ENCODE measurements around the gene SEMA3C.

The SEMA3C gene

GRCh38 chr7:80781146-80781545 is 137.7 kb downstream of the SEMA3C start:
- Histone ChIP-seq H3F3A (ENCODE audit: control insufficient read depth, insufficient read depth) (no peaks in the 10 kb centered on the region), H3K4me3 (ENCODE audit: low read length) (no peak overlapping the region), H3K4me1 (ENCODE audit: control insufficient read depth, low read length) (no peaks in the 10 kb centered on the region), H3K9me3 (ENCODE audit: control insufficient read depth, insufficient read depth, low read length) (no peaks in the 10 kb centered on the region), H3K36me3 (ENCODE audit: control insufficient read depth, low read length) (no peaks in the 10 kb centered on the region), H3K79me2 (ENCODE audit: control insufficient read depth, low read length) (no peaks in the 10 kb centered on the region), H4K20me1 (ENCODE audit: control insufficient read depth, insufficient read depth, low read depth, low read length) (no peaks in the 10 kb centered on the region), H3K4me2 (ENCODE audit: low read length) (no peak overlapping the region), H3K27me3 (ENCODE audit: control insufficient read depth, low read length) (no peaks in the 10 kb centered on the region), H3K27ac (ENCODE audit: low read depth, low read length) (no peak overlapping the region), H3K9me2 (replicated peaks; ENCODE audit: control insufficient read depth, low read length) (no peaks in the 10 kb centered on the region)
- no peak for TF ChIP-seq EZH2phosphoT487 (IDR thresholded peaks at IDR 0.05; ENCODE audit: borderline replicate concordance, low read length)
- no peak for TF ChIP-seq CTCF (IDR thresholded peaks at IDR 0.05; ENCODE audit: low read depth, low read length, poor library complexity, severe bottlenecking)

DNA sequence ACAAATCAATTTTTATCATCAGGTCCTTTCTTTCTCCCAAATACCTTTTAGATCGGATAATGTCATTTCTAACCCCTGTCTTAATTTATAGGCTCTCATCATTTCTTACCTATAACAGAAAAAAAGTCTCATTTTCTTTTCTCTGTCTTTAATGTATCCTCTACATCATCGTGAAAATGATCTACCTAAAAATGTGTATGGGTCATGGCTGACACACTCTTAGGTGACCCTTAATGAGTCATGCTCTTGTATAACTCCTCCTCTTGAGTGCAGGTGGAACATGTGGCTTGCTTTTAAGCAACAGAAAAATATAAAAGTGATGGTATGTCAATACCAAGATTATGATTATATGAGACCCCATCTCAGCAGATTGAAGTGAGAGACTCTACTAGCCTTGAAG is 139.4 kb downstream of the SEMA3C start:
- Histone ChIP-seq H3K9me3 (ENCODE audit: control insufficient read depth, insufficient read depth, low read length) (no peaks in the 10 kb centered on the region), H4K20me1 (ENCODE audit: control insufficient read depth, insufficient read depth, low read depth, low read length) (no peaks in the 10 kb centered on the region), H3K79me2 (ENCODE audit: control insufficient read depth, low read length) (no peaks in the 10 kb centered on the region), H3K4me2 (ENCODE audit: low read length) (no peak overlapping the region), H3K4me3 (ENCODE audit: low read length) (no peak overlapping the region), H3K36me3 (ENCODE audit: control insufficient read depth, low read length) (no peaks in the 10 kb centered on the region), H3K9me2 (replicated peaks; ENCODE audit: control insufficient read depth, low read length) (no peaks in the 10 kb centered on the region), H3K27me3 (ENCODE audit: control insufficient read depth, low read length) (no peaks in the 10 kb centered on the region), H3K27ac (ENCODE audit: low read depth, low read length) (no peak overlapping the region), H3K4me1 (ENCODE audit: control insufficient read depth, low read length) (no peaks in the 10 kb centered on the region), H3F3A (ENCODE audit: control insufficient read depth, insufficient read depth) (no peaks in the 10 kb centered on the region)
- TF ChIP-seq EZH2phosphoT487 (IDR thresholded peaks at IDR 0.05; ENCODE audit: borderline replicate concordance, low read length) (no peak), CTCF (IDR thresholded peaks at IDR 0.05; ENCODE audit: low read depth, low read length, poor library complexity, severe bottlenecking) (no peak)

DNA sequence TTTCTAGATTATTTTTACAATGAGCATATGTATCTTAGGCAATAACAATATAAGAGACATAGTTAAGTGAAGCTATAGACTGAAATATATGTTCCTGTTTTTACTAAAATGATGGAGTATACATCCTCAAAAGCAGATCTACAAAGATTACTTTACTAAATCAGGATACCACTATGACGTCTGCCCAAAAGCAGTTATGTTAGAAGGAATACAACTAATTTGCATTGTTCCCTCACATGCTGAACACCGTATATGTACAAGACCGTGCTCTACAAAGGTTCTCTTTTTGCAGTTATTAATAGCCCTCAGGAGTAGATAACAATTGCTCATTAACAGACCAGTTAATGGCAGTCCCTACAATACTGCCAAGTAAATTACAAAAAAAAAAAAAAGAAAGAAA is 143.0 kb downstream of the SEMA3C start:
- Histone ChIP-seq H3F3A (ENCODE audit: control insufficient read depth, insufficient read depth) (no peaks in the 10 kb centered on the region), H3K36me3 (ENCODE audit: control insufficient read depth, low read length) (no peaks in the 10 kb centered on the region), H3K27ac (ENCODE audit: low read depth, low read length) (no peak overlapping the region), H3K4me2 (ENCODE audit: low read length) (no peak overlapping the region), H3K9me3 (ENCODE audit: control insufficient read depth, insufficient read depth, low read length) (no peaks in the 10 kb centered on the region), H4K20me1 (ENCODE audit: control insufficient read depth, insufficient read depth, low read depth, low read length) (no peaks in the 10 kb centered on the region), H3K4me3 (ENCODE audit: low read length) (no peak overlapping the region), H3K4me1 (ENCODE audit: control insufficient read depth, low read length) (no peaks in the 10 kb centered on the region), H3K27me3 (ENCODE audit: control insufficient read depth, low read length) (no peaks in the 10 kb centered on the region), H3K79me2 (ENCODE audit: control insufficient read depth, low read length) (no peaks in the 10 kb centered on the region), H3K9me2 (replicated peaks; ENCODE audit: control insufficient read depth, low read length) (no peaks in the 10 kb centered on the region)
- TF ChIP-seq EZH2phosphoT487 (IDR thresholded peaks at IDR 0.05; ENCODE audit: borderline replicate concordance, low read length) = no peak
- no peak for TF ChIP-seq CTCF (IDR thresholded peaks at IDR 0.05; ENCODE audit: low read depth, low read length, poor library complexity, severe bottlenecking)

DNA sequence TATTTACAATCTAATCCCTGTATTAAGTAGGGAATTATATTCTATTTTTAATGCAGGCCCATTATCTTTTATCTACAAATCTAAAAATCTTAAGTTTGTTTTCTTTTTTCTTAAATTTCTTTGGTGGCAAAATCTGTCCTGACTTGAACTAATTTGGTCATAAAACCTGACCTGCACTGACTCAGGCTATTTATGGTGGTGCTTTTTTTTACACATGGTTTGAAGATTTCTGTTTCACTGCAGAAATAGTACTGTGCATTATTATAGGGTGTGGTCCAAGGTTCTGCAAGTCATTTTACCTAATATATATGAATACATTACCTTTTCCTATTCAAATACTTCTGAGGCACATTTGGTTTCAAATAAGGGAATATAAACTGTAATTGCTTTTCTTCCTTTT is 143.4 kb downstream of the SEMA3C start:
- Histone ChIP-seq H3K9me2 (replicated peaks; ENCODE audit: control insufficient read depth, low read length) (no peaks in the 10 kb centered on the region), H3K36me3 (ENCODE audit: control insufficient read depth, low read length) (no peaks in the 10 kb centered on the region), H4K20me1 (ENCODE audit: control insufficient read depth, insufficient read depth, low read depth, low read length) (no peaks in the 10 kb centered on the region), H3K27ac (ENCODE audit: low read depth, low read length) (no peak overlapping the region), H3F3A (ENCODE audit: control insufficient read depth, insufficient read depth) (no peaks in the 10 kb centered on the region), H3K27me3 (ENCODE audit: control insufficient read depth, low read length) (no peaks in the 10 kb centered on the region), H3K4me1 (ENCODE audit: control insufficient read depth, low read length) (no peaks in the 10 kb centered on the region), H3K4me2 (ENCODE audit: low read length) (no peak overlapping the region), H3K9me3 (ENCODE audit: control insufficient read depth, insufficient read depth, low read length) (no peaks in the 10 kb centered on the region), H3K4me3 (ENCODE audit: low read length) (no peak overlapping the region), H3K79me2 (ENCODE audit: control insufficient read depth, low read length) (no peaks in the 10 kb centered on the region)
- TF ChIP-seq EZH2phosphoT487 (IDR thresholded peaks at IDR 0.05; ENCODE audit: borderline replicate concordance, low read length) (no peak), CTCF (IDR thresholded peaks at IDR 0.05; ENCODE audit: low read depth, low read length, poor library complexity, severe bottlenecking) (no peak)

All from DOHH2 (cell line).